Activated naive CD4-positive, alpha-beta T cell treated with Interleukin-2 at 50 U/mL for 16 hours (primary cell): ENCODE measurements around the gene FAM111B.
"Not testable (repeated sequence)": the region's sequence is repeated elsewhere in the genome, so short reads cannot be mapped to it uniquely, and the experiment has no call there.

Experiments used
- DNase-seq: peaks from one replicate; pipeline ENCODE4 v3.0.0-alpha.2; 2020

The FAM111B gene, protein sequence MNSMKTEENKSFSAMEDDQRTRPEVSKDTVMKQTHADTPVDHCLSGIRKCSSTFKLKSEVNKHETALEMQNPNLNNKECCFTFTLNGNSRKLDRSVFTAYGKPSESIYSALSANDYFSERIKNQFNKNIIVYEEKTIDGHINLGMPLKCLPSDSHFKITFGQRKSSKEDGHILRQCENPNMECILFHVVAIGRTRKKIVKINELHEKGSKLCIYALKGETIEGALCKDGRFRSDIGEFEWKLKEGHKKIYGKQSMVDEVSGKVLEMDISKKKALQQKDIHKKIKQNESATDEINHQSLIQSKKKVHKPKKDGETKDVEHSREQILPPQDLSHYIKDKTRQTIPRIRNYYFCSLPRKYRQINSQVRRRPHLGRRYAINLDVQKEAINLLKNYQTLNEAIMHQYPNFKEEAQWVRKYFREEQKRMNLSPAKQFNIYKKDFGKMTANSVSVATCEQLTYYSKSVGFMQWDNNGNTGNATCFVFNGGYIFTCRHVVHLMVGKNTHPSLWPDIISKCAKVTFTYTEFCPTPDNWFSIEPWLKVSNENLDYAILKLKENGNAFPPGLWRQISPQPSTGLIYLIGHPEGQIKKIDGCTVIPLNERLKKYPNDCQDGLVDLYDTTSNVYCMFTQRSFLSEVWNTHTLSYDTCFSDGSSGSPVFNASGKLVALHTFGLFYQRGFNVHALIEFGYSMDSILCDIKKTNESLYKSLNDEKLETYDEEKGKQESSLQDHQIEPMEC

DNA sequence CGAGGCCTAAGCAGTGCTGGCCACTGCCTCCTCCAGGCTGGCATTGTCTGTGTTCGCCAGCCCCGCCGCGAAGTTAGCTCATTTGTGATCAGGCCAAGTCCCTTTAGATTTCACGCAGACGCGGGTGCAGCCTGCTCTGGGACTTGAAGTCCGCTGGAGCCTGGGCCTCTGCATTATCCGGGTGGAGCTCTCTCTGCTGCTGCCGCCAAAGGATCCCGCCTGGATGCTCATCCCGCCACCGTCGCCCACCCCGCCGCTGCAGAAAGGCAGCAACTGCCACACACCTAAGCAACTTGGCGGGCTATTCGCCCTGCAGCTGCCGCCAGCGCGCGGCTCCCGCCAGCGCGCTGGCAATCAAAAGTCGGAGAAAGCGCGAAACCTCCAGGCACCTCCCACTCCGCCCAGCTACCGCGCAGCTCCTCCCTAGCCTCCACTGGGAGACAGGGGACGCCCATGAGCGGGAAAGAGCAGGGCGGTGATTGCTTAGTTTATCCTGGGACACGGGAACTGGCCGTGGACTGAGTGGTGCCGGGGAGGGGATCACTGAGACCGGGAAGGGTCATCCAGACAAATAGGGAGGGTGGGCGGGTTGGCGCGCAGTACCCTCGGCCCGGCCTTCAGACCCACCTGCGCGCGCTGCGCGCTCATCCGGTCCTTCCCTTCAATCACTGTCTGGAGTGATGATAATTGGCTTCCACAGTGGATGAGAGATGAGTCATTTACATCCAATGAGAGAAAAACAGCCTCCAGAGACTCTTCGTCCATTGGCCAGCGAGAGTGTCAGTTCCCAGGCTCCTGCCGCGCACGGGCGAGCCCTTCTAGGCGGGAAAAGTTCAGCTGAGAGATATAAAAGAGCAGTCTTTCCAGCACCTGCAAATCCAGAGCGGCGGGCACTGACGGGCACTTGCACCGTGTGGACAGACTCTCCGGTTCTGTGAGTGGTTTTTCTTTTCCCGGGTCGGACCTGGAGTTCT lies at the start of gene FAM111B:
Gene FAM111B (plus strand): TSS at position 875 of the 974 bp plus-strand sequence. CDS start 2,389 bp downstream, outside the sequence.
- DNase-seq: peak; percentile 71

DNA sequence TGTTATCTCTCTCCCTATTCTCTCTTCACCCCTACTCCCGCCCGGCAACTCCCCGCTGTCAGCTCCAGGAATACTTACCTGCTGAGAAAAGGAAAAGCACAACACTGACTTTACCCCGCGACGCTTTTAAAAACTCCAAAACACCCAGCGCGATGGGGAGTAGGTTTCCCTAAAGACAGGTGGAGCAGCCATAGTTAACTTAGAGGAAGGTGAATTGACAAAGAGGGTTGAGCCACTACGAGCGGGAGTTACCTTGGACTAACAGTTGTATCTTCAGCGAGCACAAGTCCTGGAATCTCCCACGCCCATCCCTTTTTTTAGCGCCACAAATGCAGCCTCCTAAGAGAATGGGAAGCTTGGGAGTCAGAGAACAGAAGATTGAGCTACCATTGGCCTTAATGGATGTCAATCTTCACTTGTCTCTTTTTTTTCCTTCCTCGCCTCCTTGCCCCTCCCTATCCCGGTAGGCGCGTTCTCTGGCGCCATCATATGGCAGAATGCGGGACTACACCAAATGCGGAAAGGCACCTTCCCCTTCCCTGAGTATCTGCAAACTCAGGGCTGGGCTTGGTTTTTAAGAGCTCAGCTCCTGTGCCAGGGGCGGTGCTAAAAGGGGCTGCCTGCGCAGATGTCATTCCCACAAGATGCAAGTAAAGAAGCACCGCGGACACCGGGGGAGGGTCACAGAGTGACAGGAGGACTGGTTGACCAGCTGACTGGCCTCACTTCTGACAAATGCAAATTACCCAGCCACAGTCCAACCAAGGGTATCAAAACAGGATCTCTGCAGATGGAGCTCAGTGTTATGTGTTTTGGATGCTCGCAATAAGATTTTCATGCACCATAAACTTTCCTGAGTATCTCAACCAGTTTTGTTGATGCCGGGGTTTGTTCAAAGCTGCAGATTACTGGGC lies 48.7 kb upstream of the FAM111B start:
- DNase-seq: peak; percentile 82

DNA sequence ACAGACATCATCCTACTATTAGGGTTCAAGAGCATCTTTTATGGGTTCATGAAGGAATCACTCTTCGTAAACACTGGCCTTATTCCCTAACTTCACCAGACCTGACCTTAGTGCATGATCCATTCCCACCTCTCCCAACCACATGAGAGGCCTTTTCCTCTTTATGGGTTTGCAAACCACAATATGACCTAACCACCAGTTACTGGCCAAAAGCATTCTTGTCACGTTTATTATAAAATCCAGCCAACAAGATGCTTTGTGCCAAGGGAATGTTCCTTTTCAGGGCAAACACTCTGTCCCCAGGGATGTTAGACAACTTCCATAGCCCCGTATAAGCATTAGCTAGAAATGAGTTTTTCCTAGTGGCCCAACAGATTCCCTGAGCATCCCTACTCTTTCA lies 46.9 kb upstream of the FAM111B start:
- not testable (repeated sequence) for DNase-seq

DNA sequence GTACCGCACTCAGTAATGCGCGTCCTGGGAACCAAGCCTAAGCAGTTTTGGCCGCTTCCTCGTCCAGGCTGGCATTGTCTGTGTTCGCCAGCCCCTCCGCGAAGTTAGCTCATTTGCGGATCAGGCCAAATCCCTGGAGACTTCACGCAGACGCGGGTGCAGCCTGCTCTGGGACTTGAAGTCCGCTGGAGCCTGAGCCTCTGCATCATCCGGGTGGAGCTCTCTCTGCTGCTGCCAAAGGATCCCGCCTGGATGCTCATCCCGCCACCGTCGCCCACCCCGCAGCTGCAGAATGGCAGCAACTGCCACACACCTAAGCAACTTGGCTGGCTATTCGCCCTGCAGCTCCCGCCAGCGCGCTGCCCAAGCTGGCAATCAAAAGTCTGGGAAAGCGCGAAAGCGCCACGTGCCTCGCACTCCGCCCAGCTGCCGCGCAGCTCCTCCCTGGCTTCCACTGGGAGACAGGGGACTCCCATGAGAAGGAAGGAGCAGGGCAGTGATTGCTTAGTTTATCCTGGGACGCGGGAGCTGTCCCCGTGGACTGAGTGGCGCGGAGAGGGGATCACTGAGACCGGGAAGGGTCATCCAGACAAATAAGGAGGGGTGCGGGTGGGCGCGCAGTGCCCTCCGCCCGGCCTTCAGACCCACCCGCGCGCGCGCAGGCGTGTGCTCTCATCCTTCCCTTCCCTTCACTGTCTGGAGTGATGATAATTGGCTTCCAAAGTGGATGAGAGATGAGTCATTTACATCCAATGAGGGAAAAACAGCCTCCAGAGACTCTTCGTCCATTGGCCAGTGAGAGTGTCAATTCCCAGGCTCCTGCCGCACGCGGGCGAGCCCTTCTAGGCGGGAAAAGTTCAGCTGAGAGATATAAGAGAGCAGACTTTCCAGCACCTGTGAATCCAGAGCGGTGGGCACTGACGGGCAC lies 44.2 kb upstream of the FAM111B start:
- DNase-seq: no peak

DNA sequence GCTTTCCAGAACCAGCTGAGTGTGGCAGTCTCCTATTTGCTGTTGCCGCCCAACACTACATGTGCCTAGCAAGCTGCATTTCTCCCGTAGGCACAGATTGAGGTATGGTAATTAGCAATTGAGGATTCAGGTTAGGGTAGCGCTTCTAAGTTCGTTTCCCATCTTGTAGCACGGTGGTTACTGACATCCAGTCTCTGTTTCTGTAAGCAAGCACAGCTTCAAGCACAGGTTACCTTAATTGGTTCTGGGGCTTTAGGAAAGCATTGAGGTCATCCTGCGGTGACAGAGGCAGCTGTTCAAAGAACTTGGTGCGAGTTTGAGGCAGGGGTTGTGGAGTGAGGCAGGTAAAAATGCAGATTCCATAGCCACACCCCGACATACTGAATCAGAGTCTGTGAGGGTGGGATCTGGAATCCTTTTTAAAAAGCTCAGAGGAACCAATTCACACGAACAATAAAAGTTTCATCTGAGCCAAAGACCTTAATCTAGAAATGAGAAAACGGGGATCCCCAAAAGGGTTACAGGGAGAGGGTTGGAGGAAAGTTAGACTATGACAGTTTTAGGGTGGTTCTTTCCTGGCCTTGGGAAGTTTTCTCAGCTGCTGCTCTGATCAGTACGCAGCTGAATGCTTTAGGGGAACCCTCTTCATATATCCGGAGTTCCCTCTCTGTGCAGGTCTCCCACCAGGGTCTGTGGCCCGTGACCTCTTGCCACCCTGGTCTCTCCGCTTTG lies 42.9 kb upstream of the FAM111B start:
- DNase-seq: not testable (repeated sequence)

DNA sequence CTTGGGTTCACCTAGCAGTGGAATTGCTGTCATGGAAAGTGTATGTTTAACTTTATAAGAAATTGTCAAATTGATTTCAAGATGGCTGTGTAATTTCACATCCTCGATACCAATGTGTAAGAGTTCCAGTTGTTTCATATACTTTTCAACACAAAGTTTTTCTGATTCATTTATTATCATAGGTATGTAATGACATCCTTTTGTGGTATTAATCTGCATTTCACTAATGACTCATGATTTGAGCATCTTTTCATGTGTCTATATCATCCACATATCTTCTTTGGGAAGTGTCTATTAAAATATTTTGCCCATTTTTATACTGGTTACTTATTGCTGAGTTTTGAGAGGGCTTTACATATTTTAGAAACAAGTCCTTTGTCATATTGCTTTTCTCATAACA lies 38.0 kb upstream of the FAM111B start:
- no peak for DNase-seq

DNA sequence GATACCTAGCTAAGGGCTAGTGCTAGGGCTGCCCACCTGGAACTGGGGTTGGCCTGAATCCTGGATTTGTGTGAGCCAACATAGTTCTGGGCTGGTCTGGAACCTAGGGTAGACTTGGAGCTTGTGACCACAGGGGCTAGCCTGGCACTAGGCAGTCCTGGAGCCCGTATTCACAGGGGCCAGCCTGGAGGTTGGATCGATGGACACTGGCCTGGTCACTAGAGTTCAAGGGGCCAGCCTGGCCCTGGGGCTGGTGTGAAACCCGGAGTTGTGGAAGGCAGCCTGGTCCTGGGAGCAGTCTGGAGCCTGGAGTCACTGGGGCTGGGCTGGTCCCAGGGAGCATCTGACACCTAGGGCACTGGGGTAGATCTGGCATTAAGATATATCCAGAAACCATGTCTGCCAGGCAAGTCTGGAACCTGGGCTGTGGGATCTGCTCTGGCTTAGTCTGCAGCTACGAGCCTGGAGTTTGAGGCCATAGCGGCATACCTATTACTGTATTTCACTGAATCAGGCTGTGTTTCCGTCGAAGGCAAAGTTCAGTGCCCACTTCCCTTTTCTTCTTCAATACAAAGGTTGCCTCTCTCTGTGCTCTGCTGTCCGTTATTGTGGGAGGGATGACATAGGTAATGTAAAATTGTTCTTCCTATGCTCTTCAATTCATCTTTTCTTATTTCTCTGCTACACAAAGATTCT lies 30.0 kb upstream of the FAM111B start:
- DNase-seq: no peak

DNA sequence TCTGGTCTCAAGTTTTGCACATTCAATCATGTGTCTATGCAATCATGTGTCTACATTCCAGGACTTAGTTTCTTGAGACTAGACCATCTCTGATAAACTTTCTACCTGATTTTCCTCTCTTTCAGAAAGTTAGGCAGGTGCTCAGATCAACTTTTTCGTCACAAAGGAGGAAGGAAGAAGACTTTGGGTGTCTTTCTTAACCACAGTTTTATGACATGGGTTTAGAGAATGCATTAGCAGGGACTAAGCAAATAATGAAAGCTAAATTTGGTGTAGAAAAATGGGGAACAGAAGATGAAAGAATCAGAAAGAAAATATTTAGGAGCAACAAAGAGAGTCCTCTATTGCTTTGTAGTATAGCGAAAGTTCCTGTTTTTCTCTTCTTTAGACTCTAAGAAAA lies 28.6 kb upstream of the FAM111B start:
- DNase-seq: no peak

DNA sequence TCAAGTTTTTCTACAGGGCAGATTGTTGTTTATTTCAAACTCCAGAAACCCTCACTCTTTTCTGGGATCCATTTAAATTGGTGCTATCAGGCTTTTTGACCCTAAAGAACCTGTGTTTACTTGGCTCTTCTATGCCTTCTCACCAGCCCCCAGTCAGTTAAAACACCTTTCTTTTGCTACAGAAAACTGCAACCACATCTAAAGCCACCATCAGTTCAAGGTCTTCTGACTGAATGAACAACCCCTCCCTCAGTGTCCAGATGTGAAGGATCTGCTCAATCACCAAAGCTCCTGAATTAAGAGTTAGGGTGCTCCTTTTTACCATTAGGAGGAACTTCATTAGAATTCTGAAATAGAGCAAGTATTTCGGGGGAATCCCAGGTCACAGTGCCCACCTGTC lies 28.0 kb upstream of the FAM111B start:
- DNase-seq: no peak

DNA sequence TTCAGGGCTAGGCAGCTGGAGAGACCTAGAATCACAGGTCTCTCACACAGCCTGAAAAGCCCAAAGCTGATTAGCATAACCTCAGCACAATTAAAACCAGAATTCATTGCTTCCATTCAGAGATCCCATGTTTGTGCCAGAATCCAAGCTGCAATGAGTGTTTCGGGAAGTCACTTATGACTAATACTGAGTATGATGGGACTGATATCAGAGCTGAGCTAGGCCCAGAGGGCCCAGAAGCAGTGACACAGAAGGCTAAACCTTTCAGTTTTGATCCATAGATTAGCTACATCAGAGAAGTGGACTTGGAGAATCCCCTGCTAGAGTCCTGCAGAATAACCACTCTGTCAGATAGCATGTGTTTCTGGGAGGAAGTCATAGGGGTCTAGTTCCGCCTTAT lies 26.6 kb upstream of the FAM111B start:
- not testable (repeated sequence) for DNase-seq

DNA sequence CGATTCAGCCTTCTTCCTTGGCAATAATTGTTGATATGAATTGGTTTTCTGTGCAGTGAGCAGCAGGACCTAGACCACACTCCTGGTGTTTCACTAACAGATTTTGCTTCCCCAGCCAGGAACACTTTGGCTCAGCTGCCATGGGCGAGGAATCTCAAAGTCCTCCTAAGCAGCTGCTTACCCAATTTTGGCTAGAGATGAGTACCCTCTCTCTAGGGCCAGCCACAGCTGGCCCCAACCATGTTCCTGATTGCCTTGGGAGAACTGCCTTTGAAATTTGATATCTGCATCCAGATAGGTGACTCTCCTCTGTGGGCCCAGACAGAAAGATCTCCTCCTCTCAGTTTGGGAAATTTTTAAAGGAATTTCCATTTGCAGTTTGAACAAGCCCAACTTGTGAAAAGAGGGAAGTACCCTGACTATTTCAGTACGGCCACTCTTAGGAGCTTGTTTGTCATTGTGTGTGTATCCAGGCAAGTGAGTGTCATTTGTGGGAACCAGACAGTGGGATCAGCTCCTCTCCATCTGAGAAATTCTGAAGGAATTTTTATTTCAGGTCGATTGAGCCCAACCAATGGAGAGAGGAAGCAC lies 25.5 kb upstream of the FAM111B start:
- not testable (repeated sequence) for DNase-seq

DNA sequence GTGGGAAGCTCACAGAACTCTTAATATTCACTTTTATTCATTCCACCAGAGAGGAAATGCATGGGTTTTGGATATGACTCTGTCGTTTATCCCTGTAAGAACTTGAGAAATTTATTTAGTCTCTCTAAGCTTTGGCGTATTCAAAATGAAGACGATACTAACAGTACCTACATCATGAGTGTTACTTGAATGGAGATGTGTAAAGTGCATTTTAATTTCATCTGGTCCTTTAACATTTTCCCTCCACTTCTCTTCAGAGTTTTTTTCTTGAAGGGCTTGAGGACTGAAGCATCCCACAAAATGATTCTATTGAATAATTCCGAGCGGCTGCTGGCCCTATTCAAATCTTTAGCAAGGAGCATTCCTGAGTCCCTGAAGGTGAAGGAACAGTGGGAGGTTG lies 21.0 kb upstream of the FAM111B start, which contains the start of gene GLYATL1B:
Gene GLYATL1B (plus strand): TSS at position 301 of the 400 bp plus-strand sequence. CDS start 0 bp downstream, at position 301.
- DNase-seq: not testable (repeated sequence)

DNA sequence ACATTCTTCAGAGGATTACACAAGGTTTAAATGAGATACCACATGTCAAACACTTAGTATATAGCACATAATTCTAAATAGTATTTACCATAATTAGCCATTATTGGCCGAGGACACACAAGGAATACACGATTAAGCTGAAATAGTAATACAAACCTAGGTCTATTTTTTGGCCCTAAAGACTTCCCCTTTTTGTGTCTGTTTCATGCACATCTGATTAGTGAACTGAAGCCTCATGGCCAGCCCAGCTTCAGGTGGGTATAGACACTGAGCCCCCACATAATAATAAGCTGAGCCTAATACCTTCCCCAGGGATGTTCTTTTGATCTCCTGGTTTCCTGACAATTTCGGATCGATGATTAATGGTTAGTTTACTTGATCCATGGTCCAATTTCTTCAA lies 18.9 kb upstream of the FAM111B start:
- no peak for DNase-seq

DNA sequence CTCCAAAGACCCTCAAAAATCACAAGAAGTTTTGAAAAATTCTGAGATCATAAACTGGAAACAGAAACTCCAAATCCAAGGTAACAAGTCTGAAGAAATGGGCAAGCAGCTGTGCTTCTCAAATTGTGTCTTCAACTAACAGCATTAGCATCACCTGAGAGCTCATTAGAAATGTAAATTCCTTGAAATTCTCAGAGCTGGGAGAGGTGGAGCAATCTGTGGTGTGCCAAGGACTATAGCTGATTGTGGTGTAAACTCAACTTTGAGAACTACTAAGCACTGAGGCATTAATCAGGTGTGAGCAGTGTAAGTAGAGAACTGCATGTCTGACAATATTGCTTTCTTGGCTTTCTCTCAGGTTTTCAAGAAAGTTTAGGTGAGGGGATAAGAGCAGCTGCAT lies 13.5 kb upstream of the FAM111B start:
- DNase-seq: not testable (repeated sequence)

DNA sequence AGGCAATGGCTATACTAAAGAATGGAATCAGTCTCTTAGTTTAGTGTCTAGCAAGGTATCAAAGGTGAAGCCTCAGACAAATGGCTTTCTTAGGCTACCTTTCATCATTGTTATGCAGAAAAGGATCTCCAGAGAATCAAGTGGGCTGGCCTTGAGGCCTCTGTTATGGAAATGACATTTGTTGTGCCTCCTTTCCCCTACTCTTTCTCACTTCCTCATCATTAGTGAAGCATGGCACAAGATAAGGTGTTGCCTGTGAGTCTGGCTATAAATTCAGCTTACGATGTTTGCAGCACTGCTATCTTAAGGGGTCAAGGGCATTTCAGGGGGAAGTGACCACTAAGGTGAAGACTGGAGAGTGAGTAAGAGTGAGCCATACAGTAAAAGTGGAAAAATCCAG lies 11.8 kb upstream of the FAM111B start:
- DNase-seq: not testable (repeated sequence)

DNA sequence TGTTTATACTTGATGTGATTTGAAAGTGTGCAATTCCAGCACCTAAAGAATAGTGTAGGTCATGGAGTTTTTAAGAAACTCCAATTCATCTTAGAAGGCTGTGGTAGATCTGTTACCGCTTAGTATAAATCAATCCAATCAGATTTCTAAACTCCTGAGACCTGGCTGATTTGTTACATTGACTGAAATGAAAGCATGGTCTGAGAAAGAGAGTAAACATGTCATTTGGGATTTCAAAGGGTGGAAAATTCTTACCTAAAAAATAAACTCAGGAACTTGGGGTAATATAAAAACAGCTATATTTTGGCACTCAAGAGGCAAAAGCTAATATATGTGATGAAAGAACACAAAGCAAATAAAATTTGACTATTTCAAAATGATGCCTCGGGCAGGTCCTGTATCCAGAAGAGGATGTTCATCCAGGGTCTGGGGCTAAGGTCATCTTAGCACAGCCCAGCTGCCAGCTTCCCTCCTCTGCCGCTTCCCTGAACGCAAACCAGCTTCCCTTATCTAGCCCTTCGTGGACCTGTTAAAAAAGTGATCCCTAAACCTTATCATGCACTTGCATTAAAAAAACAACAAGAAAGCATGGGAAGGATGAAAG lies 11.0 kb upstream of the FAM111B start:
- not testable (repeated sequence) for DNase-seq

DNA sequence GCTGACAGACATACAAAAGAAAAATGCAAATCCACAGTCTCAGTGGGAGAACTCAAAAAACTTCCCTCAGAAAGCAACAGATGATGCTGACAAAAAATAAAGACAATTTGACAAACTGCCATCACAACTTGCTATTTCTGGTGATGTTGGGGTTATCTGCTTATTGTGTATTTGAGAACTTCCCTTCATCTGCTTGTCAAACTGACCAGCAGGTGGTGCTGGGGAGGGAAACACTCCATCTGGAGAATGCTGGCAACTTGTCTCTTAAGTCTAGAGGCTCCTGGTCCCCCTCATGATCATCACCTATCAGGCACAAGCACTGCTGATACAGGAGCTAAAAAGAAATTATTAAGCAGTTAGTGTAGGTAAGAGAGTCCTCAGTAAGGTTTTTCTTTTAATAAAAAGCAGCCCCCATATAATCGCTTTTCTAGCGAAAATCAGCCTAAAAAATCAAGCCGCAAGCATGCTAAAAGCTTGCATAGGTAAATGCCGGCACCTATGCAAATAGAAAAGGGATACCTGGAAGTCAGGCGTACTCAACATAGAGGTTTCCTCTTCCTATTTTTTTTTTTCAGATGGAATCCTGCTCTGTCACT lies 9.8 kb upstream of the FAM111B start:
- DNase-seq: peak; percentile 72

DNA sequence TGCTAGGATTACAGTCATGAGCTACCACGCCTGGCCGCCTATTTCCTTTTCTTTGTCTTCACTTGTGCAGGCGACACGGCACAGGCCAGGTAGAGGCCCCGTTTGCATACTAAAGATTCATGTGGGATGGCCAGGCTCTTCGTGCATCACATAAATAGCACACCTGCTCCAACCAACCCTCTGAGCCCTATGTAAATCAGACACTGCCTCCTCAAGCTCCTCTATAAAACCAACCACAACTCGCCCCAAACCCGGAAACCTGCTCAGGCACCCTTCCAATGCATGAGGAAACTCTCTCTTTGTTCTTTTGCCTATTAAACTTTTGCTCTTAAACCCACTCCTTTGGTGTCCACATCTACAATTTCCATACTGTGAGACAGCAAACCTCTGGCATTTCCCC lies 9.1 kb upstream of the FAM111B start:
- DNase-seq: not testable (repeated sequence)
